Endothelial cell of umbilical vein (primary cell): ENCODE measurements around the gene APBA3.

Source experiments
- CTCF ChIP-seq, 2 donors: IDR thresholded peaks; 1 replicate in 1 of 2; 2 replicates in 1 of 2; pipeline ENCODE4 v1.5.1; 2011; ENCODE audit warnings: low read length in 2 of 2, mild to moderate bottlenecking in 2 of 2, moderate library complexity in 2 of 2, control low read depth in 1 of 2, inconsistent platforms in 1 of 2, low read depth in 1 of 2; ENCODE audit not compliant: insufficient read depth in 1 of 2; ENCODE audit errors: extremely low read depth in 1 of 2
- EZH2 ChIP-seq: IDR thresholded peaks from 2 replicates; pipeline ENCODE4 v1.6.1; 2012; ENCODE audit warnings: borderline replicate concordance, low read depth, mild to moderate bottlenecking, moderate library complexity, low read length, inconsistent platforms; ENCODE audit not compliant: severe bottlenecking
- FOS ChIP-seq: IDR thresholded peaks from 2 replicates; pipeline ENCODE4 v1.6.1; 2011; ENCODE audit warnings: mild to moderate bottlenecking, low read length, moderate library complexity, borderline replicate concordance; ENCODE audit not compliant: insufficient read depth
- GATA2 ChIP-seq: IDR thresholded peaks from 2 replicates; pipeline ENCODE4 v1.7.0; 2011; ENCODE audit warnings: low read depth, mild to moderate bottlenecking, moderate library complexity, mixed read lengths, low read length; ENCODE audit not compliant: insufficient read length, insufficient read depth
- JUN ChIP-seq: IDR thresholded peaks from 2 replicates; pipeline ENCODE4 v1.6.1; 2011; ENCODE audit warnings: borderline replicate concordance, low read depth; ENCODE audit not compliant: insufficient read length, insufficient read depth
- MAX ChIP-seq: IDR thresholded peaks from 2 replicates; pipeline ENCODE4 v1.6.1; 2011; ENCODE audit not compliant: insufficient read depth, insufficient read length
- POLR2A ChIP-seq: IDR thresholded peaks from 2 replicates; pipeline ENCODE4 v1.6.1; 2012; ENCODE audit warnings: low read depth, mild to moderate bottlenecking, control low read depth, low read length
- POLR2AphosphoS5 ChIP-seq: IDR thresholded peaks from 2 replicates; pipeline ENCODE4 v1.6.1; 2012; ENCODE audit warnings: low read depth, mild to moderate bottlenecking, control low read depth, low read length, moderate library complexity; ENCODE audit not compliant: insufficient read depth

GRCh38 chr19:3719868-3720267 is 41.6 kb downstream of the APBA3 start:
- no peak for TF ChIP-seq CTCF (IDR thresholded peaks at IDR 0.05; ENCODE audit: extremely low read depth in 1 of 2, insufficient read depth in 1 of 2, low read depth in 1 of 2, low read length in 2 of 2)
- no peak for TF ChIP-seq POLR2A
- no peak for TF ChIP-seq POLR2AphosphoS5
- no peak for TF ChIP-seq JUN
- no peak for TF ChIP-seq EZH2
- no peak for TF ChIP-seq GATA2
- no peak for TF ChIP-seq MAX
- TF ChIP-seq FOS = no peak
